Gastrocnemius medialis (tissue), 4 donors: Measurements from ENCODE around the gene ACHE.

Source experiments
- CTCF ChIP-seq, 5 experiments: fragments of 450-650 bp in 3 of 5; fragments of 200-600 bp in 2 of 5; sonication (generic) in 2 of 5; IDR thresholded peaks in 4 of 5; conservative IDR thresholded peaks in 1 of 5; 1 replicate in 4 of 5; 2 replicates in 1 of 5; pipeline ENCODE4 v1.5.1; 2016 to 2019; ENCODE audit warnings: antibody characterized with exemption in 5 of 5, mild to moderate bottlenecking in 3 of 5, moderate library complexity in 3 of 5
- POLR2A ChIP-seq, 2 donors: fragments of 450-650 bp; IDR thresholded peaks; one replicate each; pipeline ENCODE4 v1.6.1; 2017; ENCODE audit warnings: antibody characterized with exemption in 2 of 2, mild to moderate bottlenecking in 2 of 2, moderate library complexity in 2 of 2

GRCh38 chr7:100891568-100892247, 4.0 kb downstream of the ACHE start:
- TF ChIP-seq CTCF (IDR thresholded peaks at IDR 0.05 in 4 of 5, conservative IDR thresholded peaks at IDR 0.05 in 1 of 5) (no peak), POLR2A (IDR thresholded peaks at IDR 0.05) (no peak)
